Heart left ventricle (tissue), 13 donors: ENCODE results near the gene RUFY1.

Experiments
- POLR2A ChIP-seq, 2 donors: fragments of 450-650 bp; IDR thresholded peaks; one replicate each; pipeline ENCODE4 v1.6.1; 2017; ENCODE audit warnings: antibody characterized with exemption in 2 of 2, mild to moderate bottlenecking in 2 of 2, moderate library complexity in 2 of 2
- TF ChIP-seq, protein P1 (sequence below), 12 donors: fragments of 200-600 bp; sonication (generic) in 4 of 12; IDR thresholded peaks; one replicate each; pipeline versions ENCODE4 v1.5.0 to v1.8.0; 2018 to 2022; ENCODE audit warnings: antibody characterized with exemption in 12 of 12, mild to moderate bottlenecking in 5 of 12
- donor health status: ischemic (EF 13 %, LVEDD 7.1; RV severe dilation, severe dysfunction).
- donor health status: DM: no; HTN: yes; CAD: no.
- donor health status: DM: no; HTN: no; CAD: no.
- donor health status: ischemic (EF 25% LVEDD 6.9; RV normal size, moderate dysfunction).
- donor health status: ischemic (EF 25% LVEDD 5.7; RV mildly dilated, moderate dysfunction).
- donor health status: ischemic (EF 35%, LVEDD 5.7; RV mildly dilated, moderate dysfunction).
- donor health status: nonischemic (EF 11% LVEDD 7.7; RV severe dilation, severe dysfunction).
- donor health status: DM: yes; HTN: yes; CAD: no.
- donor health status: PGD.
- donor health status: ischemic (EF 29% LVEDD 5.4; RV normal size, mild dysfunction).
- donor health status: nonischemic (EF 23%, LVEDD 6.1; RV moderate dilation, normal function).

DNA sequence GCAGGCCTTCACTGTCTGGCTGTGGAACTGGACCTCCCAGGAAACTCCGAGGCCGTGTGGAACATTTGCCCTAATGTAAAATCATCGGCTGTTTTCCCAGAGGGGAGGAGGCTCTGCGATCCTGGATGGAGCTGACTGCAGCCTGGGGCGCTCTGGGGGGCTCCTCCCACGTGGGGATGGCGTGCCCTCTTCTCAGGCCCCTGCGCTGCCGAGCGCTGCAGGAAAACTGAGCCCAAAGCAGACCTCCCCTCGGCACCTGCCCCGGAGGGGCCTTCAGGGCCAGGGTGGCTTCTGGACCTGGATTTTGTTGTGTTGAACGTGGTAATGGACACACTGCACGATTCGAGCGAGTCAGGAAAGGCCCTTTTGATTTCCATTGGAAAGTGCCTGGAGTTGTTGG lies 49.2 kb downstream of the RUFY1 start:
- TF ChIP-seq, protein P1, sequence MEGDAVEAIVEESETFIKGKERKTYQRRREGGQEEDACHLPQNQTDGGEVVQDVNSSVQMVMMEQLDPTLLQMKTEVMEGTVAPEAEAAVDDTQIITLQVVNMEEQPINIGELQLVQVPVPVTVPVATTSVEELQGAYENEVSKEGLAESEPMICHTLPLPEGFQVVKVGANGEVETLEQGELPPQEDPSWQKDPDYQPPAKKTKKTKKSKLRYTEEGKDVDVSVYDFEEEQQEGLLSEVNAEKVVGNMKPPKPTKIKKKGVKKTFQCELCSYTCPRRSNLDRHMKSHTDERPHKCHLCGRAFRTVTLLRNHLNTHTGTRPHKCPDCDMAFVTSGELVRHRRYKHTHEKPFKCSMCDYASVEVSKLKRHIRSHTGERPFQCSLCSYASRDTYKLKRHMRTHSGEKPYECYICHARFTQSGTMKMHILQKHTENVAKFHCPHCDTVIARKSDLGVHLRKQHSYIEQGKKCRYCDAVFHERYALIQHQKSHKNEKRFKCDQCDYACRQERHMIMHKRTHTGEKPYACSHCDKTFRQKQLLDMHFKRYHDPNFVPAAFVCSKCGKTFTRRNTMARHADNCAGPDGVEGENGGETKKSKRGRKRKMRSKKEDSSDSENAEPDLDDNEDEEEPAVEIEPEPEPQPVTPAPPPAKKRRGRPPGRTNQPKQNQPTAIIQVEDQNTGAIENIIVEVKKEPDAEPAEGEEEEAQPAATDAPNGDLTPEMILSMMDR (IDR thresholded peaks at IDR 0.05), result no peak
- TF ChIP-seq POLR2A (IDR thresholded peaks at IDR 0.05), result no peak
